ENCODE measurements around the gene SYT11.
A peak's percentile ranks its signal among the peaks of the same experiment; 100 is the strongest.
"Not testable (repeated sequence)": the region's sequence is repeated elsewhere in the genome, so short reads cannot be mapped to it uniquely, and the experiment has no call there.

Gene SYT11

DNA sequence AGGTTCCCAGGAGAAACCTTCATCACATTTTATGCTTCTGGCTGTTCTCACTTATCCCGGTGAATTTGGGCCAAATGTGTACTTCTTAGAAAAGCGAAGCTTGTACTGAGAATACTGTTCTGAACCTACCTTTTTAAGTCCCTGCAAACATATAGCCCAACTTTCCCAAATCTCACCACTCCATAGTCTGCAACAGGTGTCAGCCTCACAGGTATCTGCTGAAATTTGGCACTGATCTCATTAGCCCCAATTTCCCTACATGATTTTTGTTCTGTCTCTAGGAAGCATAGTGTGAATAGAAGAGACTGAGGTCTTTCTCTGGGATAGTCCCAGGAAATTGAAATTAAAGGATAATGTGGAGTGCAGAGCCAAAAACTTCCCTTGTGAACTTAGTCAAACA is 40.3 kb downstream of the SYT11 start:
- no peak for DNase-seq

DNA sequence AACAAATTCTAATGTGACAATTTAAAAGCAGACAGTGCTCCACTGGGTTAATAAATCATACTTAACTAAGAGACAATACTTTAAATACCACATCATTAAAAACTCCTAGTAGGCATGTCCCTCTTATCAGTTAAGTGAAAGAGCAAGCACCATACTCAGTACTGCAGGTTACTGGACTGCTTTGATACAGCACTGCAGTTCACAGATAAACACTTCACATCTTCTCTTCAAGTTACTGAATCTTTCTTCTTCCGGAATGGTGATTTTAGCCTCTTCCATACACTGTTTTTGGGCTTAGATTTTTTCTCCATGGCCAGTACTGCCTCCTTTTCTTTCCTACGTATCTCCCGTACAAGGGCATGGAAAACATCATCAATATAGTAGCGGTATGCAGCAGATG is 40.8 kb downstream of the SYT11 start:
- no peak for DNase-seq

DNA sequence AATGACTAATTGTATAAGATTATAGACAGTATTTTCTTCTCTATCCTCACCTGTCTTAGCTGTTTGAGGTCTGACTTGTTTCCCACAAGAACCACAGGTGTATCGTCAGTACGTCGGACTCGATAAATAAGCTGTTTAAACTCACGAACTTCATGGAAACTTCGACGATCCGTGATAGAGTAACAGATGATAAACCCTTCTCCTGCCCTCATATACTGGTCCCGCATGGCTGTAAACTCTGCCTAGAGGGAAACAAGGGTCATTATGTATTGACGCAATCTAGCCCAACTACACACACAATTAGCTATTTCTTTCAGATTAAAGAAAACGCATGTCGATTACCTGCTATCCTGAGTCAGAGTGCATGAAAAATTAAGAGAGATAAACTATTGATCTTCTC is 44.9 kb downstream of the SYT11 start:
- no peak for DNase-seq

DNA sequence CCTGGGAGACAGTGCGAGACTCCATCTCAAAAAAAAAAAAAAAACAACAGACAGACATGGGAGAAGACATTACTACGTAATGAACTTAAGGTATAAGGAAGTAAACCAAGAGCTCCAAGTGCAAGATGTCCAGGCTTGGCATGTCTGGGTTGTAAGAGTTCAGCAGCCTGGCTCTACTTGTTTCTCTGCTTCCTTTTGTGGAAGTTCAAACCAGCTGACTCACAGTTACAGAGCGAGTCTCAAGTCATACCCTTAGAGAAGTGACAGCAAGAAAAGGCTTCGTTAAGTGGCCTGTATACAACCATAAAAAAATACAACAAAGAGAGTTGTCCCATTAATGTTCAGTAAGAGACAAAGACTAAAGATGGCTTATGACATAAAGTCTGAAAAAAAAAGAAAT is 50.5 kb downstream of the SYT11 start:
- peak in 1 of 14 donors; percentile 4 for DNase-seq

DNA sequence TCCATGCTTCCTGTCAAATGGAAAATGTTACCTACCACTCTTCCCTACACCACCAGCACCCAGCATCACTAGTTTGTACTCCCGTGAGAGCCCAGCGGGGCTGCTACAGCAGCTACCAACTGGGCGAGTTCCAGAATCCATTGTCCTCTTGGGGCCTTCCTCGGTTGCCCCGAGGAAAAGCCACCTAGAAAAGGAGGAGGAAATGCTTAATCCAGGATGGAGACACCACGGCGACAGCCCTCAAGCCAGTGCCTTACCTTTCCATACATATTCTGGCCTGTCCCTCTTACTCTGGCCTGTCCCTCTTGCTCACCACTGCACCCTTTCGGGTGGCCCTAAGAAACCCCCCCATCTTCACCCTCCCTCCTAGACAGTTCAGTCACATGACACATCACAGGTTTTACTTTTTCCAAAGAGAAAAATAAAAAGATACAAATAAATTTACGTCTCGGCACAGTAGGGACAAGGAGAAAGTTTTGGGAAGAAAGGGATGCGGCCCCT is 51.3 kb downstream of the SYT11 start:
- peak in 13 of 14 donors; percentile 6 to 71 (median 35) for DNase-seq

DNA sequence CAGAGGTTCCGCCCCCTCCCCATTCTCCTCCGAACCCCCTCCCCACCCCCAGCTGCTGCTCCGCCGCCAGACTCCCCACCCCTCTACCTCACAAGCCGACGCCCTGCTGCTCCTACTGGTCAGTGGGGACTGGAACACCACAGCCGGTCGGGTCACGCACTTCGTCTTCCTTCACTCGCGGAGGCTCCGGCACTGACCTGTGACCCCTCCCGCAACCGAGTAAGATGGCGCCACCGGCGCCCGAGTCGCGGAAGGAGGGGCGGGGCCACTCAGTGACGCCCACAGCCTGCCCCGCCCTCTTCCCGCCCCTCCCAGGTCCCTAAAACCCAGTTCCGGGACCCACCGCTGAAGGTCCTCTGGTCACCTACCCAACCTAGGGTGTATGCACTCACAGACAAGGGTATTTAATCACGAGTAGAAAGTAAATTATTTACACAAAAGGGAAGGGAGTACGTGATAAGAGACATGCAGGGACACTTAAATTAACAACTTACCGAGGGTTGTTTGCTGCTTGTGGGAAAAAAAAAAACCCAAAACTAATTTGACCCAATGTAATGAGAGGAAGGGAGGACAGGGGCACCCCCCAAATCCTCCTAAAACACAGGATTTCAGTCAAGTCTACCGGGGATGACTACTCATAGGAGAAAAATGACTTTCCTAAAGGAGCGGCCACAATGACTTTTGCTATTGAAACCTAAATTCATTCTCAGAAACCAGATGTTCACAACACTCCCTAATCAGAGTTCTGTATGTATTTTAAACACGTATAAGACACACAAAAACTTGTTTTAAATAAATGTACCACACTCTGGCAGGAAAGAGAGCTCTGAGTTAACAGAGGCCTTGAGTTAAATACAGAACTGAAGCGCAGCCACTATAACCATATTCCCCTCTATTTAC is 52.0 kb downstream of the SYT11 start, which contains the start of gene RIT1:
RIT1 (minus strand) TSS at position 194 of the 900 bp plus-strand sequence. CDS start 588 bp downstream, outside the sequence.
- peak in 13 of 14 donors; percentile 24 to 82 (median 64) for DNase-seq

DNA sequence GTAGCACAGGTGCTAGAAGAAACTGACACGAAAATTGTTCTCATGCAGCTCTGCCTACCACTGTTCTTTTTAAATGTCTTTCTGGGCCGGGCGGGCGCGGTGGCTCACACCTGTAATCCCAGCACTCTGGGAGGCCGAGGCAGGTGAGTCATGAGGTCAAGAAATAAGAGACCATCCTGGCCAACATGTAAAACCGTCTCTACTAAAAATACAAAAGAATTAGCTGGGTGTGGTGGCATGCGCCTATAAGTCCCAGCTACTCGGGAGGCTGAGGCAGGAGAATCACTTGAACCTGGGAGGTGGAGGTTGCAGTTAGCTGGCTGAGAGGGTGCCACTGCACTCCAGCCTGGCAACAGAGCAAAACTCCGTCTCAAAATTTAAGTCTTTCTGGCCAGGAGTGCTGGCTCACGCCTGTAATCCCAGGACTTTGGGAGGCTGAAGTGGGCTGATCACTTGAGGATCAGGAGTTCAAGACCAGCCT is 52.7 kb downstream of the SYT11 start:
- no peak for DNase-seq

DNA sequence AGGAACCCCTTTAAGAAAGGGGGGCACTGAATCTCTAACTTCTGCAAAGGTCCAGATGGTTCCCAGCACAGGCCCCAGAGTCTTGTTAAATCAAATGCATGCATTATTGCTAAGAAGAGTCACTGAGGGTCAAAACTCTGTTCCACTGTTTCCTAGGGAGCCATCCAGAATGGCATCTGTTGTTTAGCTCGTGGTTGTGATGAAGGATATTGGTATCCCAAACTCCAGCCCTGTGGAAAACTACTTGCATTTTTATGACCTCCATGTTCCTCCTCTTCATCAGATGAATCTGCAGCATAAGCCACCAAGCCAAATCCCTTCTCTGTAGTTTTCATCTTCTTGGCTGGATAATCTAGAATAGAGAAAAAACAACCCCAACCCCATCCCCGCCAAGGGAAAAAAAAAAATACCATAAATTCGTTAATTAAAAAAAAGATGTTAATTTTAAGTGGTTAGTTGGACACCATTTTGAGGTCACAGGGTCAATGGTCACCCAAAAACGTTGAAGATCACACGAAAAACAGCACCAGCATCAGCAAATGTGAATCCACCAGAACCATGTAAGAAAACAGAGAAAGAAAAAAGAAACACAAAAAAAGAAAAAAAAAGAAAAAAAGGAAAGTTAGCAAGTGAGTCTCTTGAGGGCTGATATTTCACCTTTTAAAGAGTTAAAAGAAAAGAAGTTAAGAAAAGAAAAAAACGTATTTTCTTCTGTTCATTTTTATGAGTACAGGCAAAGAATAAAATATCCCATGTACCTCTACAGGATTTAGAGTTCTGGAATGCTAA is 54.8 kb downstream of the SYT11 start:
- DNase-seq: no peak

DNA sequence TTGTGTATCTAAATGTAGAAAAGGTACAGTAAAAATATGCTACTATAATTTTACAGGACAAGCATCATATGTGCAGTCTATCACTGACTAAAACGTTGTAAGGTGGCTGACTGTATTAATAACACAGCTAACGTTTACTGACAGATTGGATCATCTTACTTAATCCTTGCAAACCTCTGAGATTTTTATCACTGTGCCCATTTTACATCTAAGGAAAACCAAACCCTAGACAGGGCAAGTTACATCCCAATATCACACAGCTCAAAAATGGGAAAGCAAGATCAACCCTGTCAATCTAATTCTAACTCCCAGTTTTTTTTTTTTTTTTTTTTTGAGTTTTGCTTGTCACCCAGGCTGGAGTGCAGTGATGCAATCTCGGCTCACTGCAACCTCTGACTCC is 59.3 kb downstream of the SYT11 start:
- no peak for DNase-seq

DNA sequence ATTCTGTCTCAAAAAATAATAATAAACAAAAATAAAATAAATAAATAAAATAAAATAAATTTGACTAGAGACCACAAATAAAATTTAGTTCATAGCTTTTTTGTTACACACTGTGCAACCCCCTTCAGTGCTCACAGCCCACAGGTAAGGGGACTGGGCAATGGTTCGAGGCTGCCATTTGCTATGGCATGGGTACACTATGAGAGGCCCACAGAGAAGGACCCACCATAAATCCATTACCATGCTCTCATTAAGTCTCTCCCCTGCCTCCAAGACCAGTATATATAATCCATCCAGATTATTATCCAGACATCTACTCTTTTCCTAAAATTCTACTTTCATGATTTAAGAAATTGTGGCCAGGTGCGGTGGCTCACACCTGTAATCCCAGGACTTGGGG is 60.4 kb downstream of the SYT11 start:
- no peak for DNase-seq

DNA sequence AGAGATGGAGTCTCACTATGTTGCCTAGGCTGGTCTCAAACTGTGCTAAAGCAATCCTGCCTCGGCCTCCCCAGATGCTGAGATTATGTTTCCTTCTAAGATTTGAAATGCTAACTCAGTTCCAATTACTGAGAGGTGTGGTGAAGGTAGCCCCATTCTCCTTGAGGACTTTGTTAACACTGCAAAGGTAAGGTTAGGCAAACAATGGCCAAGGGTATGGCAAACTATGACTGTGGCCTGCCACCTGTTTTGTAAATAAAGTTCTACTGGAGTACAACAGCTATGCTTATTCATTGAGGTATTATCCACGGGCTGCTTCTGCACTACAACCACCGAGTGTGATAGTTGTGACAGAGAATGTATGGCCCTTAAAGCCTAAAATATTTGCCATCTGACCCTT is 61.4 kb downstream of the SYT11 start:
- DNase-seq: no peak

DNA sequence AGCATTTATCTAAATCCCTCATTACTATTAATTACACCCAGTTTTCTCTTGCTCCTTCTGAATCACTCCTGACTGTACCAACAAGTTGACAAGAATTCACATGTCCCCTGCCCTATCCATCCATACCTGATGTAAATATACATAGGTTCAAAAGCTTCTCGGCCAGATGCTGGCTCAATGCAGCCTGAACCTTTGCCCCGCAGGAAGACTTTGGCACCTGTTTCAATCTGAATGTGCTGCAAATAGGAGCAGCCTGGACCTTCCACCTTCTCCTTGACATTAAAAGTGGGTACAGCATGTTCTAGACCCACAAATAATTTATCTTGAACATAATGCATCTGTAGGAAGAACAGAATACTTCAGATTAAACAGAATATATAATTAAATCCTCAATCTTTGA is 66.1 kb downstream of the SYT11 start:
- no peak for DNase-seq

DNA sequence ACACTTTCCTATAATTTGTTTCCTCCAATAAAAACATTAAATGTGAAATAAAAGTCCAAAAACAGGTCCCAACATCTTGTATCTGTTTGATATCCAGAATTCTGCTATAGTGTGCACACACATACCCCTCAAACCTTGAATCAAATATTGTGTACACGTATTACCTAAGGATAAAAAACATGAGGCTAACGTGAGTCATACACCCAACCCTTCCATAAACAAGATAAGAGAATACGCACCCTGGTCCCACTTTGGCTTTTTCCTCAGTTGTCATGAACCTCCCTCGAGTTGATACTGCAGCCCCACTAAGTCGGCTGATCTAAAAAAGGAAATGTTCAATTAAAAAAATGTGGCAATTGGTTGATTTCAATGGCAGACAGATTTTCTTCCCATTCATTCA is 69.7 kb downstream of the SYT11 start:
- DNase-seq: no peak

DNA sequence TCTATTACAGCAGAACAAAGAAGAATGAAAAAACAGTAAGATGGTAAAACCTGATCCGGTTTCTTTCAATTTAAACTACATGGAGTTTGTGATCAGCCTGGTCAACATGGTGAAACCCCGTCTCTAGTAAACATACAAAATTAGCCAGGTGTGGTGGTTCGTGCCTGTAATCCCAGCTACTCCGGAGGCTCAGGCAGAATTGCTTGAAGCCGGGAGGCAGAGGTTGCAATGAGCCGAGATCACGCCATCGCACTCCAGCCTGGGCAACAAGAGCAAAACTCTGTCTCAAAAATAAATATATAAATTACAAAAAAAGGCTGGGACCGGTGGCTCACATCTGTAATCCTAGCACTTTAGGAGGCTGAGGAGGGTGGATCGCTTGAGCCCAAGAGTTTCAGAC is 71.4 kb downstream of the SYT11 start:
- not testable (repeated sequence) for DNase-seq

DNA sequence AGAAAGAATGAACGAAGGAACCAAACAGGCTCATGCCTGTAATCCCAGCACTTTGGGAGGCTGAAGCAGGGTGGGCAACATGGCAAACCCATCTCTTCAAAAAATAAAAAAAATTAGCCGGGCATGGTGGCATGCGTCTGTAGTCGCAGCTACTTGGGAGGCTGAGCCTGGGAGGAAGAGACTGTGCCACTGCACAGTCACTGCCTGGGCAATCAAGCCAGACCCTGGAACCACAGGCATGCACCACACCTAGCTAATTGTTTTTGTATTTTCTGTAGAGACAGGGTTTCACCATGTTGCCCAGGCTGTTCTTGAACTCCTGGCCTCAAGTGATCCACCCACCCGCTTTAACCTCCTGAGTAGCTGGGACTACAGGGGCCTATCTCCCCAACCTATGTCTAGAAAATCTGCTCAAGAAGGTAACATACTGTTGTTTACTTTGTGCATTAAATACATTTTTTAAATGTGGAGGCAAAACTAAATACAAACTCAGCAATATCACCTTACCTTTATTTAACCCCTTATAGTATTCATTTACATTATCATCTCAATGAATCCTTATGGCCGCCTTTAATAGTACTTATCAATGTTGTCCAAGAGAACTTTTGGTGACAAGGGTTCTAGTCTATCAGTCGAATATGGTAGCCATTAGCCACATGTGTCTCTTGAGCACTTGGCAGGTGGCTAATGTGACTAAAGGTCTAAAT is 72.1 kb downstream of the SYT11 start:
- DNase-seq: no peak

DNA sequence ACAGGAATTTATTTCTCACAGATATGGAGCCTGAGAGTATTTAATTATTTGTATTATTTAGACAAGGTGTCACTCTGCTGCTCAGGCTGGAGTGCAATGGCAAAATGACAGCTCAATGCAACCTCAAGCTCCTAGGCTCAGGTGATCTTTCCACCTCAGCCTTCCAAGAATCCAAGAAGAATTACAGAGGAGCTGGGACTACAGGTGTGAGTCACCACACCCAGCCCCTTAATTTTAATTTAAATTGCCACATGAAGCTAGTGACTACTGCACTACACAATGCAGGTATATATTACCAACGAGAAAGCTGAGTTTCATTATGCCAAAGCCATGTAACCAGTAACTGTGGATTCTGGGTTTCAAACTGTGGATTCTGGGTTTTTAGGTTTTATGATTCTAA is 72.7 kb downstream of the SYT11 start:
- no peak for DNase-seq

DNA sequence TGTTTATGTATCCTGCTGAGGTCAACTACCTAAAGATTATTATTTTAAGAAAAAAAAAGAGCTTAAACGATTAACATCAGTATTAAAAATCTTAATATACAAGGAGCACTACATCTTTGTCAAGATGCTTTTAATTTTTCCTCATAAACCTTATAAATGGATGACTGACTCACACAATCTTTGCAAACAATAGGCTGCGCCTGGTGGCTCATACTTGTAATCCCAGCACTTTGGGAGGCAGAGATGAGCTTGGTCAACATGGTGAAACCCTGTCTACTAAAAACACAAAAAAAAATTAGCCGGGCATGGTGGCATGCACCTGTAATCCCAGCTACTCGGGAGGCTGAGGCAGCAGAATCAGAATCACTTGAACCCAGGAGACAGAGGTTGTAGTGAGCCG is 73.1 kb downstream of the SYT11 start:
- DNase-seq: no peak

DNA sequence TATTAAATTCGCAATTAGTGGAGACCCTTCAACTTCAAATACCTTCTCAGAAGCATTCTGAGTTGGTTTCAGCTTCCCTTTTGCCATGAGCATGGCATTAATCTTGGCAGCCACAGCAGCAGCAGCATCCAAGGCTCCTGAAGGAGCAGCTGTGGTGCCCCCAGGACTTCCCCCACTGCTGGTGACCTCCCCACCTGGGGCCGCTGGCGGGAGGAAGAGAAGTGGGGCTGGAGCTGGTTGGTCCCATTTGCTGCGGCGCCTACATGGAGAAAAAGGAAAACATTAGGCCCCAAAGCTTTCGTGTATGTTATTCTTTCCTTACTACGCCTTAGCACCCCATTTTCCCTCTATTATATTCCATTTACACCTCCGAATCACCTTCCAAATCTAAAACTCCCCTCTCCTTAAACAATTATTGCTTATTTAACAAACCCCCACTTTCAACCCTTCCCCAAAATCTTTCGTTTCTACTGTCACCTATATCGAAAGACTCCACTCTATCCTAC is 74.3 kb downstream of the SYT11 start:
- DNase-seq: no peak

DNA sequence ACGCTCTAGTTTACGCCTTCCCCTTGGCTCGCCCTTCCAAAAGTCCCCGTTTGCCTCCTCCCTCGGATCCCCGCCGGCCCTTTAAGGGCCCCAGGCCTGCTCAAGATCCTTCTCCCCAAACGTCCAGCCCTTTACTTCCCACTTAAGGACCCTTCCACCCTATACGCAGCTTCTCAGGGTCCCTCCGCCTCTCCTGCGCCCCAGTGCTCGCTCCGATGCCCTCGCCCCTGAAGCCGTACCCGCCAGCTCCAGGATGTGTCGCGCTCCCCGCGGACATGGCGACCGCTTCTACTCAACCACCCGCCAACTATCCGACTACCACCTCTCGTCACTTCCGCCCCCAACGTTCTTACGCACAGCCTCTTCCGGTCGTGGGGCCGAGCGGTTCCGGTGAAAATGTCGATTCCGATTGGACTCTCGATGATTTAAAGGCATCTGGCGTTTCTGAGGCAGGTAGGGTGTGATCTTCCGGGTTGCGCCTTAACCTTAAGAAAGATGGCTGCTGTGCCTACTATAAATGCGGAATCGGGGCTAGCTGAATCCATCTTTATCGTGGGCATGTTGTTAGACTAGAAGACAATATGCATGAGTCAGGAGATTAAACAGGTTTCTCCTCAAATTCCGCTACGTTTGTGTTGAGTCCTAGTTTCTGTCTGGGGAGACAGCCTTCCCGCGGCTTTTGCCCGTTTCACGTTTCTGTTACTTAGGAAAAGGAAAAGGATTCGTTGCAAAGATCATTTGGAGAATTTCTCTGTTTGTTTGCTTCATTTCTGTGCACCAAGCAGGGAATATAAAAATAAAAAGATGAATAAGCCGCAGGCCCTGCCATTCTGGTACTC is 74.9 kb downstream of the SYT11 start, which contains the start of gene KHDC4:
KHDC4 (minus strand) TSS at position 317 of the 839 bp plus-strand sequence; CDS start at position 277, 40 bp downstream.
- DNase-seq: peak; percentile 52 to 97 (median 94)

All from C1 segment of cervical spinal cord (tissue), 14 donors.